Measurements from ENCODE around the gene TSEN15.

The TSEN15 gene

DNA sequence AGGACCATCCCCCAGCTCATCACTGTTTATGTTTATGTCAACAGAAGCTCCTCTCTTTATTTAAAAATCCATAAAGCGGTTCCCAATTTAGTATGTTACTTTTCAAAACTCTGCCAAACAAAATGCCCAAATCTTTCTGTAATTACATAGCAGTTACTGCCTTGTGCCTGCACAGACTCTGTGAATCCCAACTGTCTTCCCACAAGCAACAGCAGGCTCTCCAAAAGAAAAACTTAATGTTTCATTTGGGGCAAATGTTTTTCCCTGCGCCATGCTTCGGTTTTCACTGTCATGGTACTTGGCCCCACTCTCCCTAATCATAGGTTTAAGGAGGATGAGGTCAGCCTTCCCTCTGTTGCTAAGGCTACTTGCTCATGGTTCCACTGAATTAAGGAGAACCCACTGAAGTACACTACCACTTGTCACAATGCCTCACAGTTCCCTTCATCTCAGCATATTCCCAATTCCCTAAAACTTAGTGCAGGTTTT is 18.6 kb upstream of the TSEN15 start:
- Histone ChIP-seq H4K20me1 (ENCODE audit: low read depth, low read length) (no peaks in the 10 kb centered on the region), H3K27ac (ENCODE audit: low read depth, low read length) (no peak overlapping the region), H3K36me3 (ENCODE audit: low read length) (no peaks in the 10 kb centered on the region), H3K9me2 (replicated peaks; ENCODE audit: insufficient read depth, low read length) (no peaks in the 10 kb centered on the region), H3K9ac (ENCODE audit: low read length) (no peak overlapping the region), H3K4me3 (ENCODE audit: insufficient read depth, low read length, poor library complexity, severe bottlenecking) (no peak overlapping the region), H3K9me3 (ENCODE audit: insufficient read depth, low read length) (no peaks in the 10 kb centered on the region), H3K27me3 (ENCODE audit: low read length) (no peaks in the 10 kb centered on the region), H3K79me2 (ENCODE audit: insufficient read depth, low read length) (no peaks in the 10 kb centered on the region), H3K4me2 (ENCODE audit: low read depth, low read length, poor library complexity, severe bottlenecking) (no peak overlapping the region), H3F3A (ENCODE audit: insufficient read depth) (no peaks in the 10 kb centered on the region), H2AFZ (ENCODE audit: low read depth, low read length, severe bottlenecking) (no peak overlapping the region)
- TF ChIP-seq, protein P1, sequence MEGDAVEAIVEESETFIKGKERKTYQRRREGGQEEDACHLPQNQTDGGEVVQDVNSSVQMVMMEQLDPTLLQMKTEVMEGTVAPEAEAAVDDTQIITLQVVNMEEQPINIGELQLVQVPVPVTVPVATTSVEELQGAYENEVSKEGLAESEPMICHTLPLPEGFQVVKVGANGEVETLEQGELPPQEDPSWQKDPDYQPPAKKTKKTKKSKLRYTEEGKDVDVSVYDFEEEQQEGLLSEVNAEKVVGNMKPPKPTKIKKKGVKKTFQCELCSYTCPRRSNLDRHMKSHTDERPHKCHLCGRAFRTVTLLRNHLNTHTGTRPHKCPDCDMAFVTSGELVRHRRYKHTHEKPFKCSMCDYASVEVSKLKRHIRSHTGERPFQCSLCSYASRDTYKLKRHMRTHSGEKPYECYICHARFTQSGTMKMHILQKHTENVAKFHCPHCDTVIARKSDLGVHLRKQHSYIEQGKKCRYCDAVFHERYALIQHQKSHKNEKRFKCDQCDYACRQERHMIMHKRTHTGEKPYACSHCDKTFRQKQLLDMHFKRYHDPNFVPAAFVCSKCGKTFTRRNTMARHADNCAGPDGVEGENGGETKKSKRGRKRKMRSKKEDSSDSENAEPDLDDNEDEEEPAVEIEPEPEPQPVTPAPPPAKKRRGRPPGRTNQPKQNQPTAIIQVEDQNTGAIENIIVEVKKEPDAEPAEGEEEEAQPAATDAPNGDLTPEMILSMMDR (IDR thresholded peaks at IDR 0.05; ENCODE audit: insufficient read depth, low read length, poor library complexity, severe bottlenecking): no peak
- TF ChIP-seq EZH2phosphoT487 (conservative IDR thresholded peaks at IDR 0.05; ENCODE audit: low read length): no peak

DNA sequence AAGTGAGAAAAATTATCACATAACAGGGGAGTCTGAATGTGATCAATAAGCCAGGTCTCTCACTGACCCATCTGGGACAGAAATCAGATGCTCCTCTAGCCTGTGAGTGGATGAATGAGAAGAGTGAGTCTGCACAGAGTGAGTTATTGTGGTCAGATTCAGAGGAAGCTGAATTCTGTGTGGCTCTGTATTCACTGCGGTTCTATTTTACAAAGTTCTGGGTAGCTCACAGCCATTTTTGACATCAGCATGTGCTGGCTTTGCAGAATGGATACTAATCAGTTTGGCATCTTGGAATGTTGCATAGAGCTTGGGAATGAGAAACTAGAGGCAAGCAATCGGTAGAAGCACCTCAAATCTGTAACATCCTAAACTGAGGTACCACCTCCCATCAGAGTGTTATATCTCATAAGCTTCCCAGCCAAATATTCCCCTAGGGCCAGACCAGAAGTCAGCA is 17.8 kb upstream of the TSEN15 start:
- no peaks in the 10 kb centered on the region for H3K9me2 ChIP-seq (replicated peaks; ENCODE audit: insufficient read depth, low read length)
- no peaks in the 10 kb centered on the region for H3K9me3 ChIP-seq (ENCODE audit: insufficient read depth, low read length)
- H3K27ac ChIP-seq (ENCODE audit: low read depth, low read length): no peak overlapping the region
- no peaks in the 10 kb centered on the region for H3K27me3 ChIP-seq (ENCODE audit: low read length)
- no peak overlapping the region for H3K9ac ChIP-seq (ENCODE audit: low read length)
- no peaks in the 10 kb centered on the region for H4K20me1 ChIP-seq (ENCODE audit: low read depth, low read length)
- no peak overlapping the region for H3K4me2 ChIP-seq (ENCODE audit: low read depth, low read length, poor library complexity, severe bottlenecking)
- H3K79me2 ChIP-seq (ENCODE audit: insufficient read depth, low read length): no peaks in the 10 kb centered on the region
- no peak for TF ChIP-seq EZH2phosphoT487 (conservative IDR thresholded peaks at IDR 0.05; ENCODE audit: low read length)
- TF ChIP-seq, protein P1 (IDR thresholded peaks at IDR 0.05; ENCODE audit: insufficient read depth, low read length, poor library complexity, severe bottlenecking): no peak
- H2AFZ ChIP-seq (ENCODE audit: low read depth, low read length, severe bottlenecking): no peak overlapping the region
- H3F3A ChIP-seq (ENCODE audit: insufficient read depth): no peaks in the 10 kb centered on the region
- no peak overlapping the region for H3K4me3 ChIP-seq (ENCODE audit: insufficient read depth, low read length, poor library complexity, severe bottlenecking)
- H3K36me3 ChIP-seq (ENCODE audit: low read length): no peaks in the 10 kb centered on the region

DNA sequence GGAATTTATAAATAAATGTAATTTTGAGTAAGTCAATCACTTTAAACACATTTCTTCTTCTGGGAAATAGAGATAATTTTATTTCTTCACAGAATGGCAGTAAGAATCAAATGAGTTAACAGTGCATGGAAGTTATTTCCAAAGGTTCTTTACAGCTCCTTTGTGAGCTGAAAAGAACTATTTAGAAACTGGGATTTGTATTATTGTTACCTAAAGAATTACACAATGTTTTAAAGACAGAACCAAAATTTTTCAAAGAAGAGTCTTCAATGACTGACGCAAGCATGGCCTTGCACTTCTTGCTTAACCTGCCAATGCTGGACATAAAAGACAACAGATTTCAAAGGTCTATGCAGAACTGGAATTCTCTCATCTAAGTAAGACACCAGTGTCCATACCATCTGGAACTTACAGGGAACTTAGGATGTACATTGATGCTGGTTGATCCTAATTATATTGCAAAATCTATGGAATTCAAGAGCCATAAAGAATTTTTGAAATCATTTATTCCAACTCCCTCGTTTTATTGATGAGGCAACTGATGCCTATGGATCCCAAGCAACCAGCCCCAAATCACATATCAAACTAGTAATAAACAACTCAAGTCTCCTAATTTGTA is 16.7 kb upstream of the TSEN15 start:
- Histone ChIP-seq H3K4me3 (ENCODE audit: insufficient read depth, low read length, poor library complexity, severe bottlenecking) (no peak overlapping the region), H3F3A (ENCODE audit: insufficient read depth) (no peaks in the 10 kb centered on the region), H2AFZ (ENCODE audit: low read depth, low read length, severe bottlenecking) (no peak overlapping the region), H3K79me2 (ENCODE audit: insufficient read depth, low read length) (no peaks in the 10 kb centered on the region), H3K9me3 (ENCODE audit: insufficient read depth, low read length) (no peaks in the 10 kb centered on the region), H3K27ac (ENCODE audit: low read depth, low read length) (no peak overlapping the region), H3K27me3 (ENCODE audit: low read length) (no peaks in the 10 kb centered on the region), H4K20me1 (ENCODE audit: low read depth, low read length) (no peaks in the 10 kb centered on the region), H3K9ac (ENCODE audit: low read length) (no peak overlapping the region), H3K4me2 (ENCODE audit: low read depth, low read length, poor library complexity, severe bottlenecking) (no peak overlapping the region), H3K36me3 (ENCODE audit: low read length) (no peaks in the 10 kb centered on the region), H3K9me2 (replicated peaks; ENCODE audit: insufficient read depth, low read length) (no peaks in the 10 kb centered on the region)
- no peak for TF ChIP-seq EZH2phosphoT487 (conservative IDR thresholded peaks at IDR 0.05; ENCODE audit: low read length)
- TF ChIP-seq, protein P1 (IDR thresholded peaks at IDR 0.05; ENCODE audit: insufficient read depth, low read length, poor library complexity, severe bottlenecking): no peak

Data from SU-DHL-6 (cell line).